PFSK-1 (cell line): ENCODE results near the gene MRPL38.

Experiments
- FOXP2 ChIP-seq: optimal IDR thresholded peaks from 2 replicates; pipeline ENCODE3; 2011; ENCODE audit warnings: borderline replicate concordance, control low read depth, inconsistent platforms; ENCODE audit not compliant: insufficient read depth; ENCODE audit errors: extremely low read length, extremely low read depth
- POLR2AphosphoS5 ChIP-seq: IDR thresholded peaks from 2 replicates; pipeline ENCODE4 v1.6.1; 2012; ENCODE audit warnings: low read depth, mild to moderate bottlenecking, control low read depth, low read length, moderate library complexity
- SIN3A ChIP-seq: IDR thresholded peaks from 2 replicates; pipeline ENCODE4 v1.6.1; 2012; ENCODE audit warnings: mild to moderate bottlenecking, low read length, moderate library complexity, borderline replicate concordance; ENCODE audit not compliant: insufficient read depth
- TAF1 ChIP-seq: IDR thresholded peaks from 2 replicates; pipeline ENCODE4 v1.6.1; 2012; ENCODE audit warnings: low read length, control low read depth, borderline replicate concordance; ENCODE audit not compliant: insufficient read depth
- TF ChIP-seq, protein P1 (sequence below), 2 experiments: IDR thresholded peaks; 2 replicates each; pipeline versions ENCODE4 v1.6.1 to v1.8.0; 2011 to 2012; ENCODE audit warnings: low read depth in 2 of 2, low read length in 2 of 2, control low read depth in 1 of 2, inconsistent platforms in 1 of 2, mild to moderate bottlenecking in 1 of 2, moderate library complexity in 1 of 2; ENCODE audit not compliant: insufficient read depth in 1 of 2

The MRPL38 gene

DNA sequence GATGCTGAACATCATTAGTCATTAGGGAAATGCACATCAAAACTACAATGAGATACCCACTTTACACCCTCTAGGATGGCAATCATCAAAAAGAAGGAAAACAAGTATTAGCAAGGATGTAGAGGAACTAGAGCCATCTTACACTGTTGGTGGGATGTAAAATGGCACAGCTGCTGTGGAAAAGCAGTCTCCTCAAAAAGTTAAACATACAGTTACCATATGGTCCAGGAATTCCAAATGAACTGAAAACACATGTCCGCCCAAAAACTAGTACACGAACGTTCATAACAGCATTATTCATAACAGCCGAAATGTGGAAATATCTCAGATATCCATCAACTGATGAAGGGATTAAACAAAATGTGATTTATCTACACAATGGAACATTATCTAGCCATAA, 29.1 kb upstream of the MRPL38 start:
- TF ChIP-seq, protein P1, sequence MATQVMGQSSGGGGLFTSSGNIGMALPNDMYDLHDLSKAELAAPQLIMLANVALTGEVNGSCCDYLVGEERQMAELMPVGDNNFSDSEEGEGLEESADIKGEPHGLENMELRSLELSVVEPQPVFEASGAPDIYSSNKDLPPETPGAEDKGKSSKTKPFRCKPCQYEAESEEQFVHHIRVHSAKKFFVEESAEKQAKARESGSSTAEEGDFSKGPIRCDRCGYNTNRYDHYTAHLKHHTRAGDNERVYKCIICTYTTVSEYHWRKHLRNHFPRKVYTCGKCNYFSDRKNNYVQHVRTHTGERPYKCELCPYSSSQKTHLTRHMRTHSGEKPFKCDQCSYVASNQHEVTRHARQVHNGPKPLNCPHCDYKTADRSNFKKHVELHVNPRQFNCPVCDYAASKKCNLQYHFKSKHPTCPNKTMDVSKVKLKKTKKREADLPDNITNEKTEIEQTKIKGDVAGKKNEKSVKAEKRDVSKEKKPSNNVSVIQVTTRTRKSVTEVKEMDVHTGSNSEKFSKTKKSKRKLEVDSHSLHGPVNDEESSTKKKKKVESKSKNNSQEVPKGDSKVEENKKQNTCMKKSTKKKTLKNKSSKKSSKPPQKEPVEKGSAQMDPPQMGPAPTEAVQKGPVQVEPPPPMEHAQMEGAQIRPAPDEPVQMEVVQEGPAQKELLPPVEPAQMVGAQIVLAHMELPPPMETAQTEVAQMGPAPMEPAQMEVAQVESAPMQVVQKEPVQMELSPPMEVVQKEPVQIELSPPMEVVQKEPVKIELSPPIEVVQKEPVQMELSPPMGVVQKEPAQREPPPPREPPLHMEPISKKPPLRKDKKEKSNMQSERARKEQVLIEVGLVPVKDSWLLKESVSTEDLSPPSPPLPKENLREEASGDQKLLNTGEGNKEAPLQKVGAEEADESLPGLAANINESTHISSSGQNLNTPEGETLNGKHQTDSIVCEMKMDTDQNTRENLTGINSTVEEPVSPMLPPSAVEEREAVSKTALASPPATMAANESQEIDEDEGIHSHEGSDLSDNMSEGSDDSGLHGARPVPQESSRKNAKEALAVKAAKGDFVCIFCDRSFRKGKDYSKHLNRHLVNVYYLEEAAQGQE (IDR thresholded peaks at IDR 0.05; ENCODE audit: insufficient read depth in 1 of 2, low read depth in 2 of 2, low read length in 2 of 2) = no peak
- no peak for TF ChIP-seq SIN3A
- no peak for TF ChIP-seq FOXP2
- no peak for TF ChIP-seq TAF1
- no peak for TF ChIP-seq POLR2AphosphoS5

DNA sequence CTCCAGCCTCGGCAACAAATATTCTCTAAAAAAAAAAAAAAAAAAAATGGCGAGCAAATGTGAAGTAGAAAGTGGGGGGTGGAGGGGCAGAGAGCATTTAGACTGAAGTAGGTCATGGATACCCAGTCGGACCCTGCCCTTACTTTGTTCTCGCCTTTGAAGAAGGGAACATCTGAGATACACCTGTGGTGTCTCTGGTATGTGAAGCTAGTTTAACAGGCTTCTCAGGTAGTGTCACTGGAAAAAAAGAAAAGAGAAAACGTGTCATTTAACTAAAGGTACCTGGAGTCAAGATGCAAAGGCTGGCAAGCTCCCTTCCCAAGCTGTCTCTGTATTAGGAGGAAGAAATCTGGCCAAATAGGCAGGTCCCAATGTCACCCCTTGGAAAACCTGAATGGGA, 28.2 kb upstream of the MRPL38 start:
- TF ChIP-seq, protein P1 (IDR thresholded peaks at IDR 0.05; ENCODE audit: insufficient read depth in 1 of 2, low read depth in 2 of 2, low read length in 2 of 2) = no peak
- TF ChIP-seq POLR2AphosphoS5 (no peak), SIN3A (no peak), TAF1 (no peak), FOXP2 (no peak)

DNA sequence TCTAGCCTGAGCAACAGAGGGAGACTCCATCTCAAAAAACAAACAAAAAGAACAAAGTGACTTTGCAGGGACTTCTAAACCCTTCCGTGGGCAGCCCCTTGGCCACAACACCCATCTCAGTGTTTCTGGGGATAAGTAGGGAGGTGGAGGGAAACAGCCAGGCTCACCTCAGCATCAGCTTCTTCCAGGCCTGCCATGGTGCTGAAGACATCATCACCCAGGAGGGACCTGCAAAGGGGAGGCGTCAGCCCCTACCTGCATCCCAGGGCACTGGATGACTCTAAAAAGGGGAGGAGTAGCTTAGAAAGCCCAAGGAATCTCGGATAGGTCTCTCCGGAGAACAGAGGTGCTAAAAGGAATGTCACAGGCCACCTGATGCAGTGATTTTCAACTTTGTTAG, 26.4 kb upstream of the MRPL38 start:
- TF ChIP-seq FOXP2 = no peak
- no peak for TF ChIP-seq POLR2AphosphoS5
- no peak for TF ChIP-seq SIN3A
- TF ChIP-seq TAF1 = no peak
- TF ChIP-seq, protein P1 (IDR thresholded peaks at IDR 0.05; ENCODE audit: insufficient read depth in 1 of 2, low read depth in 2 of 2, low read length in 2 of 2) = no peak

DNA sequence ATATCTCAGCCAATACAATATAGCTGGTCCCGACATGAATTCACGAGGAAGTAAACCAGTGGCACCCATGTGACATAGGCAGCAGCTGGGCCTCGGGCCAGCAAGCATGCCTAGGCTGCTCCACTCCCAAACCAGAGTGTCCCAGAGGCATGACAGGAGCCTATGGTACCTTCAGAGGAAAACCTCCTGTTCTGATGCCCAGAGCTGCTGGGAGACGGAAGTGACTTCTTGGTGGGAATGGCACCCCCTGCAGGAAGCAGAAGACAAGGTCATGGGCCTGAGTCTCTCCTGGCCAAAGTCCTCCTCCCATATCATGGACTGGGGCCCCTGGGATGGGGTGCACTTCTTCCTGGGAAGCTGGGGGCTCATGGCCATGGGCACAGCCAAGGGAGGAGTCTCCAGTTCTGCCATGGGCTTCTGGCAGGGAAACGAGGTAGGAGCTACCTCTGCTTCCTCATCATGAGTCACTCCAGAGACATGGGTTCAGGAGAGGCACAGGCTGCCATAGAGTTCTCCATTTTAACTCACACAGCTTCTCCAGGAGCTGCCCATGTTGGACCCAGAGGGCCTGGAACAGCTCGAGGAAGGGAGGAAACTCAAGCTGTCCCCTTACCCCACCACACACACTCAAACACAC, 22.7 kb upstream of the MRPL38 start:
- TF ChIP-seq FOXP2 = no peak
- no peak for TF ChIP-seq TAF1
- no peak for TF ChIP-seq POLR2AphosphoS5
- TF ChIP-seq, protein P1 (IDR thresholded peaks at IDR 0.05; ENCODE audit: insufficient read depth in 1 of 2, low read depth in 2 of 2, low read length in 2 of 2) = no peak

DNA sequence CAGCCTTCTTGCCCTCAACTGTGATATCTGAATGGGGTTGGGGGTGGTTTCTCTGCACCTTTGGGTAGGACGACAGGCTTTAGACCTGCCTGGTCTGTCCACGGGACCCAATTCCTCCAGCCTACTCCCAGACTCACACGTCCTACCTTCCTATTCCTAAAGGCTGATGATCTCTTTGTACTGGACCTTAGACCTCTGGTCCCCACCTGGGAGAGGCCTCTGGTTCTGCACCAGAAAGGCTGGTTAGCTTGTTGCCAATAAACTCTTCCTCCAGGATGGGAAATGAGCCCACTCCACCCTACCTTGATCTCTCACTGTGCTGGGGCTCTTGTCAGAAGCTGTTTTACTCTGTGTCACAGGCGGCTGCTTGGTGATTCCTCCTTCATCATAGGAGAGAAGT, 21.8 kb upstream of the MRPL38 start:
- TF ChIP-seq FOXP2 (no peak), TAF1 (no peak), POLR2AphosphoS5 (no peak), SIN3A (no peak)
- TF ChIP-seq, protein P1 (IDR thresholded peaks at IDR 0.05; ENCODE audit: insufficient read depth in 1 of 2, low read depth in 2 of 2, low read length in 2 of 2) = no peak
